ENCODE data around the gene CA9.

The CA9 gene

DNA sequence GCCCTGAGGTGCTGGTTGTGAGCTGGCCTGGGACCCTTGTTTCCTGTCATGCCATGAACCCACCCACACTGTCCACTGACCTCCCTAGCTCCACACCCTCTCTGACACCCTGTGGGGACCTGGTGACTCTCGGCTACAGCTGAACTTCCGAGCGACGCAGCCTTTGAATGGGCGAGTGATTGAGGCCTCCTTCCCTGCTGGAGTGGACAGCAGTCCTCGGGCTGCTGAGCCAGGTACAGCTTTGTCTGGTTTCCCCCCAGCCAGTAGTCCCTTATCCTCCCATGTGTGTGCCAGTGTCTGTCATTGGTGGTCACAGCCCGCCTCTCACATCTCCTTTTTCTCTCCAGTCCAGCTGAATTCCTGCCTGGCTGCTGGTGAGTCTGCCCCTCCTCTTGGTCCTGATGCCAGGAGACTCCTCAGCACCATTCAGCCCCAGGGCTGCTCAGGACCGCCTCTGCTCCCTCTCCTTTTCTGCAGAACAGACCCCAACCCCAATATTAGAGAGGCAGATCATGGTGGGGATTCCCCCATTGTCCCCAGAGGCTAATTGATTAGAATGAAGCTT lies 6.1 kb downstream of the CA9 start:
- DNase-seq, result no peak

DNA sequence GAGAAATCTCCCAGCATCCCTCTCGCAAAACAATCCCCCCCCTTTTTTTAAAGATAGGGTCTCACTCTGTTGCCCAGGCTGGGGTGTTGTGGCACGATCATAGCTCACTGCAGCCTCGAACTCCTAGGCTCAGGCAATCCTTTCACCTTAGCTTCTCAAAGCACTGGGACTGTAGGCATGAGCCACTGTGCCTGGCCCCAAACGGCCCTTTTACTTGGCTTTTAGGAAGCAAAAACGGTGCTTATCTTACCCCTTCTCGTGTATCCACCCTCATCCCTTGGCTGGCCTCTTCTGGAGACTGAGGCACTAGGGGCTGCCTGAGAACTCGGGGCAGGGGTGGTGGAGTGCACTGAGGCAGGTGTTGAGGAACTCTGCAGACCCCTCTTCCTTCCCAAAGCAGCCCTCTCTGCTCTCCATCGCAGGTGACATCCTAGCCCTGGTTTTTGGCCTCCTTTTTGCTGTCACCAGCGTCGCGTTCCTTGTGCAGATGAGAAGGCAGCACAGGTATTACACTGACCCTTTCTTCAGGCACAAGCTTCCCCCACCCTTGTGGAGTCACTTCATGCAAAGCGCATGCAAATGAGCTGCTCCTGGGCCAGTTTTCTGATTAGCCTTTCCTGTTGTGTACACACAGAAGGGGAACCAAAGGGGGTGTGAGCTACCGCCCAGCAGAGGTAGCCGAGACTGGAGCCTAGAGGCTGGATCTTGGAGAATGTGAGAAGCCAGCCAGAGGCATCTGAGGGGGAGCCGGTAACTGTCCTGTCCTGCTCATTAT lies 6.8 kb downstream of the CA9 start:
- no peak for DNase-seq

DNA sequence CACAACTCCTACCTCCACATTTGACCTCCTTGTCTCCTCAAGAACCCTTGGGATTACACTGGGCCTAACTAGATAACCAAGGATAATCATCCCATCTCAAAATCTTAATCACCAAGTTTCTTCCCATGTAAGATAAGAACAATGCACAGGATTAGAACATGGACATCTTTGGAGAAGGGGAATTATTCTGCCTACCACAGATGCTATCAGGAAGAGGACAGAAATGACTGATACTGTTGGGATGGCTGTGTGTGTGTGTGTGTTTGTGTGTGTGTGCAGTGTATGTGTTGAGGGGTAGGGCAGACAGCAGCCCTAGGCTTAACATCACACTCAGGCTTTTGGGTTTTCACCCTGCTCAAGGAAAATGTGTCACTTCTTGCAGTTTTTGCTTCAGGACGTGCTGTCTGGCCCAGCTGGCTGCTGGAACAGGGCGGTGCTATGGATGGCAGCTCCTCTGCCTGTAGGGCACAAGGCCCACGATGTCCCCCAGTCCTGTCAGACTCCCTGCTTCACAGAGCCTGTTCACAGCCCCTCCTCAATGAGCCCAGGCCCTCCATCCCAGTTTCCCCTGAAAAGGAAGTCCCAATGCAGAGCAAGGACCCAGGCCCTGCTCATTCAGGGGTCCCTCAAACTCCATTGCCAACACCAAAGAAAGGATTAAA lies 7.7 kb downstream of the CA9 start:
- no peak for DNase-seq

DNA sequence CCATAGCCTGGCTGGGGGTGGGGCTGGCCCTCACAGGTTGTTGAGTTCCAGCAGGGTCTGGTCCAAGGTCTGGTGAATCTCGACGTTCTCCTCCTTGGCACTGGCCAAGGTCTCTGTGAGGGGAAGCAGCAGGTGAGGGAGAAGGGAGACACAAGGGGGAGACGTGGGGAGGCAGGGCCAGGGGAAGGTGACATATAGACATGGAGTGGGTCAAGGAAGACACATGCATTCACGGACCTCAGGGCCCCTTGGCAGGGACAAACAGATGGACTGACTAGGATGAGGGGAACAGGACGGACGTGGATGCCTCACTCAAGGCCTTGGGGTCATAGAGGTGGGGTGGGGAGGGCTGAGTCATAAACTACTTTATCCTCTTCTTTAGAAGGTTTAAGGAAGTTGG lies 8.3 kb downstream of the CA9 start:
- DNase-seq, result no peak

DNA sequence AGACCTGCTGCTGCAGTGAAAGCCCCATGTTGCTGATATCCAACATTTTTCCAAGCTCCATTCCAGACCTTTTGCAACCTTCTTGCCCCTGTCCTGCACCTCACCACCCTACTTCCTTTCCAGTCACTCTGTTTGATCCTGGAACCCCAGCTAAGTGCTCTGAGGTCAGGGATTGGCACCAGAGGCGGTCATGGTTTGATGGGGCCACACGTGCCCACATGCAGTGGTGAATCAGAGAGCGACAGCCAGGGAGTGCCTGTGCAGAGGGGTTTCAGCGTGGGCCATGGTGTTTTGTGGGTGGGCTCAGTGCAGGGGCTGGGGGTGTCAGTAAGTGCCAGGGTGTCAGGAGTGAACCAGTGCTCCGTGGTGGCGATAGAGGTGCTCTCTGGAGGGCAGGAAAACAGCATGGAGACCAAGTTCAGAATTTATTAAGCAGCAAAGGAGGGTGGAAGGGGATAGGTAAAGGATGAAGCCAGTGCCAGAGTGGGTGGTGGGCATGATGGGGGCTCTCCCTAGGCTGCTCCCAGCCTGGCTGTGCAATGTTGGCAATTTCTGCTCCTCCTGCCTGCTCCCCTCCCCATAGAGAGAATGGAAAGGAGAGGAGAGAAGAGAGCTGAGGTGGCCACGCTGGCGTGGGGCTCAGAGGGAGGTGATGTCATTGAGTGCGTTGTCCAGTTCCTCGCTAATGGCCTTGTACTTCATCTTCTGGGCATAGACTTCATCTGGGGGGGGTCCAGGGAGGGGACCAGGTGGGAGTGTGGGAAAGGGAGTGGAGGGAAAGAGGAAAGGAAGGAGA lies 9.0 kb downstream of the CA9 start:
- no peak for DNase-seq

DNA sequence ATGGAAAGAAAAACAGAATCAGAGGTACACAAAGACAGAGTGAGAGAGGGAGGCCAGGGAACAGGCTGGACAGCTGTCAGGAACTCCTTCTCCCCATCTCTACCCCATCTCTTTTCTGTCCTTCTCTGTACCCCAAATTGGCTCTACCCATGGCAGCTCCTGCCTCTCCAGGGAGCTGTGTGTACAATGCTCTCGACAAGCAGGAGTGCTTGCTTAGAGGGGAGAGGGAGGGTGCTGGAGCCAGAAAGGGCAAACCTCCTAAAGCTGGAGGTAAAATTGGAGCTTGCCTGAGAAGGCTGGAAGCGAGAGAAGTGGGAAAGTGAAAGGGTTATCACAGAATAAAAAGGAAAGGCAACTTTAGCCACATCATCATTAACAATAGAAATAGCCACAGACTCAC lies 9.6 kb downstream of the CA9 start:
- DNase-seq, result no peak

DNA sequence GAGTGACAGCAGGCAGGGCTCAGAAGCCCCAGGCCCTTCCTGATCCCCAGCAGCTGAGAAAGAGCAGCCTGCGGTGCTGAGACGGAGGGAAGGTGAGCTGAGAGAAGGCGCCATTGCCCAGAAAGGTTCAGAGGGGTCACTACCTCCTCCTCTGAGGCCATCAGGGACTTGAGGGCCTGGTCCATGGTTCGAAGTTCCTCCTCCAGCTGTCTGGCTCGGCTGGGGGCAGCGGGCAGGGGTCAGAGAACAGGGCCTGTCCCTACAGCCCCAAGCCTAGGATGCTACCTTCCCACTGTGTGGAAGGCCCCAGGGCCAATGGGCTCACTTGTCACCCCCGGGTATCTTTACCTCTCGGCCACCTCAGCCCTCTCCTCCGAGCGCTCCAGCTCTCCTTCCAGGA lies 11.2 kb downstream of the CA9 start:
- DNase-seq, result no peak

DNA sequence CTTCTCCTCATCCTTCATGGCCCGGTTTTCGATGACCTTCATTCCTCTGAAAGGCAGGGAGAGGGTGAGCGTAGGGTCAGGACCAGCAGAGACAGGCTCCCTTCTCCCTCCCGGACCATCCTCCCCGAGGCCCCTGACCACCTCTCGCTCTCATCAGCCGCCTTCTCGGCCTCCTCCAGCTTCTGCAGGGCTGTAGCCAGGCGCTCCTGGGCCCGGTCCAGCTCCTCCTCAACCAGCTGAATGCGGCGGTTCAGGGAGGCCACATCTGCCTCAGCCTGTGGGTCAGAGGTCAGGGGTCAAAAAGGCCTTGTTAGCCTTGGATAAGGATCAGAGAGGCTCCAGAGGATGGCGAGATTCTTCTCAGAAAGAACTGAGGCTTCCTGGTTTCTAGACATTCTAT lies 11.8 kb downstream of the CA9 start:
- no peak for DNase-seq

DNA sequence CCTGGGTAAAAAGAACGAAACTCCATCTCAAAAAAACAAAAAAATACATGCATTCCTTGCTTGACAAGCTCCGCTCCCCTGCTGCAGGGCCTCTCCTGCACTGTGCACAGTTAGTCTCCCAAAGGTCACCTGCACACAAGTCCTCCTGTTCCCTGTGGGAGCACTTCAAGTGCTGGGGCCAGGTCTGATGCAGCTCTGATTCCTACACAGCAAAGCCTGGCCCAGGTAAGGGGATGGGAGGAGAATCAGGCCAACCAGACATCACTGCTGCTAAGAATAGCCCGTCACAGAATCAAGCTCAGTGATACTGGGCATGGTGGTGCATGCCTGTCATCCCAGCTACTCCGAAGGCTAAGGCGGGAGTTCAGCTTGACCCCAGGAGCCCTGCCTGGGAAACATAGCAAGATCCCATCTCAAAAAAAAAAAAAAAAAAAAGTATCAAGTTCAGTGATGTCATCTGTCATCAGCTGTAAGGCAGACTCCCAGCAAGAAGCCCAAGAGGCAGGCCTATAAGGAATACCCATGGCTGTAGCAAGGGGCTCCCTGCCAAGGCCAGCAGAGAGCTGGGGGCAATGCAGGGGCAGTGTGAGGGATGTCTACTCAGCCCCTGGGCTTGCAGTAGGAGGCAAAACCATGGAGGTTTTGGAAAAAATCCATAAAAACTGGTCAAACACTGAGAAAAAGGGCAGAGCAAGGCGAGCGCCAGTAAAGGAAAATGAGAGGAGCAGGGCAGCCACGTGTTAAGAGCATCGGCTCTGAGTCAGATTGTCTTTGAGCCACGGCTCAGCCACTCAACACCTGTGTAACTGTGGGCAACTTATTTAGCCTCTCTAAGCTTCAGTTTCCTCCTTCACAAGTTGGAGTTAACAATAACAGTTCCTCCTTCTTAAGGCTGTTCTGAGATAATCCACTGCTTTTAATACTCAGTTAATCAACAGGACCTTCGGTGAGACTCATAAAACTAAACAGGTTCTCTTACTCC lies 12.8 kb downstream of the CA9 start:
- no peak for DNase-seq

DNA sequence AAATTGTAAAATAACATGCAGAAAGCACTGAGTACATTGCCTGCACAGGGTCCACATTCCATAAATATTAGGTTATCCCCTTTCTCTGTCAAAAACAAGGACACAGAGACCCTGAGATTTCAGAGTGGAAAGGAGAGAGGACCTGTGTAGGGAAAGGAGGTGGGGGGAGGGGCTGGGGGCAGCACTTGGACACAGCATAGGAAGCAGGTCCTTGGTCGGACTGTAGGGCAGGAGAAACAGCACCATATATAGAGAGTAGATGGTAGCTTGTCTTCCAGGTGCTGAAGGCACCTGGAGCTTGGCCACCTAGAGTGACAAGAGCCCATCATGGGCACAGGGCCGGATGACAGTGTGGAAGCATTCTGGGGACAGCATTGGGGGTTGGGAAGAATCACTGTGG lies 13.6 kb downstream of the CA9 start:
- no peak for DNase-seq

DNA sequence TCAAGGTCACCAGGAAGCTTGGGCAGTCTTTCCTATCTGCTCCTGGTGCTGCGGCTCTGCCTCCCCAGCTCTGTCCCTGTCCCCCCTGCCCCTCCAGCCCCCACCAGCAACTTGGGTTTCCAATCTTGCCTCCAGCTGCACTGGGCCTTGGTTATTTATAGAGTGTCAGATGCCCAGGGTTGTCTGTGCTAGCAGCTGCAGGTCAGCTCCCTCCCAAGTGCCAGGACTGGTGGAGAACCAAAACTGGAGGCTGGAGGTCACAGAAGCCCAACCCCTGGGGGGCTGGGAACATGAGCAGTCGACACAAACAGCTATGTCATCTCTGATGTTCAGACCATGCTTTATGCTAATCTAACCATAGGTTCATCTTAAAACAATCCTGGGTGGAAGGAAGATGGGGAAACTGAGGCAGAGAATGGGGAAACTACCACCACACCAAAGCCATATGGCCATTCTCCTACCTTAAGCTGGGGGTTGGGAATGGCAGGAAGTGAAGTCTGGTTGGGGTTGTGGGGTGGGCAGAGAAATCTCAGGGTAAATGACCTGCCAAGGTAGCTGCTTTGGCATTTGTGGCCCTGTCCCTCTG lies 14.3 kb downstream of the CA9 start:
- DNase-seq, result no peak

DNA sequence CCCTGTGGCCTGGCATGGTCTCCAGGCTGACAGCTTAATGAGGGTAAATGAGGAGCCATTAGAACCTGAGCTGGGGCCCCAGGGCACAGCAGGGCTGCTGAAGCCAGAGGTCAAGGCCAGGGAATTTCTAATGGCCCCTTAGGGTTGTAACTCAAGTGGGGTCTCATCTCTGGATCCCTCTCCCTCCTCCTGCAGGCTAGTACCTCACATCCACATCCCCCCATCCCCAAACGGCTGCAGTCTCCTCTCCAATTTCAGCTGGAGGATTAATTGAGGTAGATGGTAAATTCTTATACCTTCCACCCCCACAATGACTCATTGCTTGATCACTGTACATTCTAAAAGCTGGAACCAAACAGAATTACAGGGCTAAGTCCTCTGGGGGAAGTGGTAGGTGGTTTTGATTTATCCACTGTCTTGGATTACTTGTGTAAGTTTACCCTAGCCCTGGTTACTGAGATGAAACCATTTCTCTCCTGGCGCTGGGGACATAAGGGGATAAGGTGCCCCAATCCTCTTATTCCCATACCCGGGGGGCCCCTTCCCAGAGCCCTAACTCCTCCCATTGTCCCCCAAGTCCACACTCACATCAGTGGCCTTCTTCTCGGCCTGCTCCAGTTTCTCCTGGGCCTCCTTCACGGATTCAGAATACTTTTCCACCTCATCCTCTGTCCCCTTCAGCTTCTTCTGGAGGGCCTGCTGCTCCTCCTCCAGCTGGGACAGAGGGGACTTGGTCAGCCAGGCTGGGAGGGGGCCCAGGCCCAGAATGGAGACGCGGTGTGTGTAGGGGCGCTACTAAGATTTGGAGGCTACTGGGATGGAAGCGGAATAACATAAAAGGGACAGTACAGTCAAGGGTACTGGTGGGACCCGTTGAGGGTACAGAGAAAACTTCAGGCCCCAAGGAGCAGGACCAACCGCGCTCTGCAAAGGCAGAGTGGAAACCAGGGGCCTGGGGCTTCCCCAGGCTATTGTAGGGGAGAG lies 15.1 kb downstream of the CA9 start:
- DNase-seq, result no peak

DNA sequence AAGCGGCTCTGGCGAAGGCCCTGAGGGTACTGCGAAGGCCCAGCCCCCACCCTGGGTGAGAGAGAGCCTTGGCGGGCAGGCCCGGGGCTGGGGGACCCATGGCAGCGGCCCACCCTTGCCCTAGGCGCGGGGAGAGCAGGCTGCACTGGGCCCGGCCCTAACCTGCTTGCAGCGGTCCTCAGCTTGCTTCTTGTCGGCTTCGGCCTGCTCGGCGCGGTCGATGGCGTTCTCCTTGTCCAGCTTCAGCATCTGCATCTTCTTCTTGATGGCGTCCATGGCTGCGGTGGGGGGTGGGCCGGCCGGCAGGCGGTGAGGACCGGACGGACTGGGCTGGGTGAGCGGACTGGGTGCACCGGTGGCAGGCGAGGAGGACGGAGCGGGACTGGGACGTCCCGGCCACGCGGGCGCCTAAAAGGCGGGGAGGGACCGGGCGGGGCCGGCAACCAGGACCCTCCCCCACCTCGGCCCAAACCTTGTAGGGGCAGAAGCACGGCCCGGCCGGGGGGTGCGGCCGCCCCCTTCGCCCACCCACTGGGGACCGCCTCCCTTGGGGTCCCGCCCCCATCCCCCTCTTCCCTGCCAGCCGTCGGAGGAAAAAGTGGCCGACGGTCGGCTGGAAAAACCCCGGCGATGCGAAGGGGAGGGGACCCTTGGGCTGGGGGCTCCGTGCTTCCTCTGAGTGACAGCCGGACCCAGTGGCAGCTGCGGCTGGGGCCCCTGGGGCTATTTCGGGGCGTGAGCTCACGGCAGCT lies 16.0 kb downstream of the CA9 start, which contains the start of gene TPM2:
TSS of gene TPM2 (minus strand) at position 384 of the 752 bp plus-strand sequence. CDS start at position 276, 108 bp downstream.
- DNase-seq, result no peak

DNA sequence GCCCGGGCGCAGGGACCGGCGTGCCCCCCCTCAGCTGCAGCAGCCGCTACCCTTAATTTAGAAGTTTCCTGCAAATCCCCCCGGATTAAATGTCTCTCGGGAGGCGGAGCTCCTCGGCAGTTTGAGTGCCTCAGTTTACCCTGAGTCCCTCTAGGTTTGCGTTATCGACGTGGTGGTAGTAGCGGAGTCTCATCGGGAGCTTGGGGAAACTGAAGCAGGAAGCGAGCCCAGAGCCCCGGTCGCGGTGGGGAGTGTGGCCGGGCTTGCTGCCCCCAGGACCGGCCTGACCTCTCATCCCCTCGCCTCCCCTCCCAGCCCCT lies 16.5 kb downstream of the CA9 start:
- DNase-seq, result no peak

DNA sequence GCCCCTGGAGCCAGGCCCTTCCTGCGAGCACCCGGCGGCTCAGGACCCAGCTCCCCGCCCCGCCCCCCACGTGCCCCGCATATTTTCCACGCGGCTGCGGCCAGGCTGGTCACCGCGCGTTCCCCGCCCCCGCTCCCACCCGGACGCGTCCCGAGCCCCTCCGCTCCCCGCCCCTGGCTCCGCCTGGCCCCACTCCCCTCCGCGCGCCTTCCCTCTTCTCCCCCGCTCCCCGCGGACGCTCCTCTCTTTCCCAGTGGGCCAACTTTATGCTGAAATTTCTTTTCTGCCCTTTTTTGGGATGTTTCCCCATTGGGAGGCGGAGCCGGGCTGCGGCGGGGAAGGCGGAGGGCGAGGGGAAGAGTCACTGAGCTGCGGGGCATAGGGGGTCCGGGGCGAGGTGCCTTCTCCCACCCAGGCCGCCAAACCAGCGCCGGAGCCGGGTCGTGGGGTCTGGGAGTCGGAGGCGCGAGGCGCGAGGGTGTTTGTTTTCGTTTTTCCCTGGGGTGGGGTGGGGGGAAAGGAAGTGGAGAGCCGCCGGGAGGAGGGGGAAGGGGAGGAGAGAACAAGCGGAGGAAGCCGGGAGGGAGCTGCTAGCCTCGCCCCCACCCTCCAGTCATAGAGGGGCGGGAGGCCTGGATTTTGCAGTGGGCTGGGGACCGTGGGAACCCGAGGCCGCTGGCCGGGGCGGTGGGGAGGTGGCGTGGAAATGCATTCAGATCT lies 17.0 kb downstream of the CA9 start:
- peak; percentile 27 for DNase-seq

DNA sequence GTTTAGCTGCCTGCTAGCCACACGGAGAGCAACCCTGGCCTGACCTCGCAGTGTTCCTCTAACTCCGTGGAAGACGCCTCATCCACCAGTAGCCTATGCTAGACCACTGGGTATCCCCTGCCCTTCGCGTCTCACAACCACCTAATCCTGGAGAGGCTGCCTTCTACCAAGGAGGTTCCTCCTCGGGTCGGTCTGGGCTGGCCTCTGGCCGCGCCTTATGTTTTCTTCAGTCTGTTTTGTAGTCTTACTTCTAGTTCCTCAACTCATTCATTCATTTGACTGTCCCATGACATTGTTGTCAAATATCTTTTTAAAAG lies 17.6 kb downstream of the CA9 start:
- DNase-seq, result no peak

DNA sequence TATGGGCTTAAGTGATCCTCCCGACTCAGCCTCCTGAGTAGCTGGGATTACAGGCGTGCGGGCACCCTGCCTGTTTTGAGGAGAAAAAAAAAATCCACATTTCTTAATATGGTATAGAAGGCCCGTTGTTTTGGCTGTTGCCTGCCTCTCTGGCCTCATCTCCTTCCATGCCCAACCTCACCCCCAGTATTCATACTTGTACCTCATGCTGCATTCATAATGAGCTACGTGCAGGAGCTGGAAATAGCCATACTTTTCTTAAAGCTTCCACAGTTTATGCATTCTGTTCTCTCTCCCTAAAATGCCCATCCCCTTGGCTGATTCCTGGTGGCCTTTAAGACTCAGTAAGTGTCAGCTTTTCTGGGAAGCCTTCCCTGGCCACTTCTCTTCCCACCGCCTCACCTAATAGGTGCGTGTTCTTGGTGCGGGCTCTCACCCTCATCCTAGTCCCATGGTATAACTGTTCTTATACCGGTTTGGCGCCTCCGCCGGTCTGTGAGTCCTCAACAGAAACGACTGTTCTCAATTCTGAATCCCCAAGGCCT lies 18.1 kb downstream of the CA9 start:
- no peak for DNase-seq

DNA sequence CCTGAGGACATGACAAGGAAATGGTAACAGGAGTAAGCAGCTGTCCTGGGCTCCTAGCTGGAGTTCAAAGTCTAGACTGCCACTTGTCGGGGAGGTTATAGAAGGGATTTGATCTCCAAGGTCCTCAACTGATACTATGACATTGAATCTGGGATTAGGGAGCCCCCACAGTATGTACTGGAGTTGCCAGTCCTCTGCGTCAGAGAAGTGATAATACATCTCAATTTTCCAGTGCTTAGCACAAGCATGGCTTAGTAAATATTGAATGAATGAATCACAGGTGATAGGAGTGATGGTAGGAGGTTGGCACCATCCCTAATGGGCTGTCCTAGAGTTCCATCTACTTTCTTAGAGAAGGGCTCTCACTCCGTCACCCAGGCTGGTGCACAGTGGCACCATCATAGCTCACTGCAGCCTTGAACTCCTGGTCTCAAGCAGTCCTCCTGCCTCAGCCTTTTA lies 22.2 kb downstream of the CA9 start:
- DNase-seq, result no peak
